Activated CD4-positive, alpha-beta T cell treated with anti-CD3 and anti-CD28 coated beads, Interleukin-2, amount 50 U/mL, for 48 hours (primary cell): ENCODE results near the gene UNC13B.
"Not testable (repeated sequence)": the region's sequence is repeated elsewhere in the genome, so short reads cannot be mapped to it uniquely, and the experiment has no call there.

Source experiments
- DNase-seq, 2 experiments: peaks; one replicate each; pipeline ENCODE4 v3.0.0-alpha.2; 2020

UNC13B gene

DNA sequence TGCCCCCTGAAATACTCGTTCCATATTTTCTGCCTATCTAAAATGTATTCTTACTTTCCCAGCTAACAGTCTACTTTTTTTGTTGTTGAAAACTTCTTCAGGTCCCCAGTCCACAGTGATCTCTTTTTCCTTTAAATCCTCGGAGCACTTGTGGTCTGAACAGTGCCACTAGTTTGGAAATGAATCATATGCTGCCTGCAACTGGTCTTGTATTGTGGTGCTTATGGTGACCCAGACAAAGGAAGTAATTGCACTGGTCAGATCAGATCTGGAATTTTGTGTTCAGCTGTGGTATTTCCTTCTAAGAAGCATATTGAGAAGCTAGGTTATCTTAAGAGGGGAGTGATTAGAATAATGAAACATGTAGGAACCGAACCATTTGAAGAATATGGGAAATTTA, 2.9 kb downstream of the UNC13B start:
- DNase-seq, result no peak

DNA sequence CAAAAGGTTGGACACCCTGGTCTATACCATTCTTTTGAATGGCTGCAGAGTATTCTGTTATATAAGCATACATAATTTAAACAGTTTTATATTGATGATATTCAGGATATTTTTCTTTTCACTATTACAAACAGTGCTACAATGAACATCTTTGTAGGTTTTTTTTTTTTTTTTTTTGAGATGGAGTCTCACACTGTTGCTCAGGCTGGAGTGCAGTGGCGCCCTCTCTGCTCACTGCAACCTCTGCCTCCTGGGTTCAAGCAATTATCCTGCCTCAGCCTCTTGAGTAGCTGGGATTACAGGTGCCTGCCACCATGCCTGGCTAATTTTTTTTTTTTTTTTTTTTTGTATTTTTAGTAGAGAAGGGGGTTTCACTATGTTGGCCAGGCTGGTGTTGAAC, 5.6 kb downstream of the UNC13B start:
- DNase-seq, result not testable (repeated sequence)

DNA sequence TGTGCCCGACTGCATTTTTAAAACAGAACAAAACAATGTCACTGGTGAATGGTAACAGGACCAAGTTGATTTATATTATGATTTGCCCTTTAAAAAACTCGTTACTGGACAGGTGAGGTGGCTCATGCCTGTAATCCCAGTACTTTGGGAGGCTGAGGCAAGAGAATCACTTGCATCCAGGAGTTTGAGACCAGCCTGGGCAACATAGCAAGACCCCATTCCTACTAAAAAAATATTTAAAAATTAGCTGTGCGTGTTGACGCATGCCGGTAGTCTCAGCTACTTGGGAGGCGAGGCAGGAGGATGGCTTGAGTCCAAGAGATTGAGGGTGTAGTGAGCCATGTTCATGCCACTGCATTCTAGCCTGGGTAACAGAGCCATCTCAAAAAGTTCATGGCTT, 7.2 kb downstream of the UNC13B start:
- no peak for DNase-seq

DNA sequence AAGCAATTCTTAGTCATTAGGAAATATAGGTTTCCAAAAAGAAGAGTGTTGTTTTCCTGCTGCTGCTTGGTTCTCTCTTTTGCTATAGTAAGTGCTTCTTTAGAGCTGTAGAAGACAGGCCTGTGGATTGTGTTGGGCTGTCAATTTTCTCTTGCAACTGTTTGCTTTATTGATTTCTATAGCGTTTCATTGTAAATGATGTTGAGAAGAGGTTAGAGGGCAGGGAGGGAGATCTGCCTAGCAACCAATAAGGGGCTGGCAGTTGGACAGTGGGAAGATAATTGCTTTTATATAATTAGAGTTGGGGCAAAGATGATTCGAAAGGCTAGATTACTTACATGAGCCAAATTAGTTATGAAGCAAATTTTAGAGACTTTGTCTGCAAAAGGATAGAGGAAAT, 11.1 kb downstream of the UNC13B start:
- DNase-seq, result no peak

DNA sequence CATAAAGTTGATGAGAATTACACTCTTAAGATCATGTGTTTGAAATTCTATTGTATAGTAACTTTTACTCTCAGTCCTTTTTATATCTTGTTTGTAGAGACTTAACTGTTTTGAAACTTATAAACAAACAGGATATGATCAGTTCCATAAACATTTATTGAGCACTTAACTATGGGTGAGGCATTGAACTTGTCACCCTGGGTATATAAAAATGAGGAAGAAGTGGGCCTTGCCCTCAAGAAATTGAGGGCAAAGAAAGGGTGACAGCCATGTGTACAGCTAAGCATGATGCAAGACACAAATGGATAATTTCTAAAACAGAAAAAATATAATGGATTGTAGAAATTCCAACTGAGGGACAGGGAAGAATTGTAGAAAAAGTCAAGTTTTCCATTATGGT, 15.7 kb downstream of the UNC13B start:
- DNase-seq, result no peak

DNA sequence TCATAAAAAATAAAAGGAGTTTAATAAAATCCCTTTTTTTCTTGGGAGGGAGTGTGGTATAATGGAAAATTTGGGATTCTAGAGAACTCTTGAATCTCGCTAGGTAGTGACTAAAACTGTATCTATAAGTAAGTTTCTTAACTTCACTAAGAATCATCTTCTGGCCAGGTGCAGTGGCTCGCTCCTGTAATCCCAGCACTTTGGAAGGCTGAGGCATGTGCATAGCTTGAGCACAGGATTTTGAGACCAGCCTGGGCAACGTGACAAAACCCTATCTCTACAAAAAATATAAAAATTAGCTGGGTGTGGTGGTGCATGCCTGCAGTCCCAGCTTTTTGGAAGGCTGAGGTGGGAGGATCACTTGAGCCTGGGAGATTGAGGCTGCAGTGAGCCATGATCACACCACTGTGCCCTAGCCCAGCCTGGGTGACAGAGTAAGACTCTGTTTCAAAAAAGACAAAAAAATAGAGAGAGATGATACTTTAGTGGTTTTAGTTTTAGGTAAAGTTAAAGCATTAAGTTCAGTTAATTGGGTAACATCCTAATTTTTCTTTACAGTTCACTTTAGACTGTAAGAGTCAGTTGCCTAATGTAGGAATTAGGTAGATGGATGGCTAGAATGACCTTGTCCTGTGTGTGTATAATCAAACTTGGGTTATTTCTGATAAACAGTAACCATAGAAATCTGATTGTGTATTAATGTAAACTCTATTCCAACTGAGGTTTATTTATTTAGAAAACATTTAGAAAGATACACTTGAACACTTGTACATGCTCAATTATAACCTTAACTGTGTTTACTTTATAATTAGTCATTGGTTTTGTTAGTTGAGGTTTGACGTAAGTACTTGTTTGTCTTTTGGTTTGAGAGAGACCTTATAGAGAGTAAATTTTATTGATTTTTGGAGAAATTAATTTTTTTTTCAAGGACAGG, 17.8 kb downstream of the UNC13B start:
- no peak for DNase-seq

DNA sequence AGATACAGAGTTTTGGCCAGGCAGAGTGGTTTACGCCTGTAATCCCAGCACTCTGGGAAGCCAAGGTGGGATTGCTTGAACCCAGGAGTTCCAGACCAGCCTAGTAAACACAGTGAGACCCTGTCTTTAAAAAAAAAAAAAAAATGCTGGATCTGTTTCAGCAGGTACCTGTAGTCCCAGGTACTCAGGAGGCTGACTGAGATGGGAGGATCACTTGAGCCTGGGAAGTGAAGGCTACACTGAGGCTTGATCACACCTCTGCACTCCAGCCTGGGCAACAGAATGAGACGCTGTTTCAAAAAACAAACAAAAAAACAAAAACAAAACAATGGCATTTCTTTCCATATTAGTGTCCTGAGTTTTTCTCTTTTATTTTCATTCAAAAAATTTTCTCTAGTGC, 19.0 kb downstream of the UNC13B start:
- no peak for DNase-seq

DNA sequence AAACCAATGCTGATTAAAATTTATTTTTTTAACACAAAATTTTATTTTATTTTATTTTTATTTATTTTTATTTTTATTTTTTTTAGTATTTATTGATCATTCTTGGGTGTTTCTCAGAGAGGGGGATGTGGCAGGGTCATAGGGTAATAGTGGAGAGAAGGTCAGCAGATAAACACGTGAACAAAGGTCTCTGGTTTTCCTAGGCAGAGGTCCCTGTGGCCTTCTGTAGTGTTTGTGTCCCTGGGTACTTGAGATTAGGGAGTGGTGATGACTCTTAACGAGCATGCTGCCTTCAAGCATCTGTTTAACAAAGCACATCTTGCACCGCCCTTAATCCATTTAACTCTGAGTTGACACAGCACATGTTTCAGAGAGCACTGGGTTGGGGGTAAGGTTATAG, 20.6 kb downstream of the UNC13B start:
- DNase-seq, result not testable (repeated sequence)

DNA sequence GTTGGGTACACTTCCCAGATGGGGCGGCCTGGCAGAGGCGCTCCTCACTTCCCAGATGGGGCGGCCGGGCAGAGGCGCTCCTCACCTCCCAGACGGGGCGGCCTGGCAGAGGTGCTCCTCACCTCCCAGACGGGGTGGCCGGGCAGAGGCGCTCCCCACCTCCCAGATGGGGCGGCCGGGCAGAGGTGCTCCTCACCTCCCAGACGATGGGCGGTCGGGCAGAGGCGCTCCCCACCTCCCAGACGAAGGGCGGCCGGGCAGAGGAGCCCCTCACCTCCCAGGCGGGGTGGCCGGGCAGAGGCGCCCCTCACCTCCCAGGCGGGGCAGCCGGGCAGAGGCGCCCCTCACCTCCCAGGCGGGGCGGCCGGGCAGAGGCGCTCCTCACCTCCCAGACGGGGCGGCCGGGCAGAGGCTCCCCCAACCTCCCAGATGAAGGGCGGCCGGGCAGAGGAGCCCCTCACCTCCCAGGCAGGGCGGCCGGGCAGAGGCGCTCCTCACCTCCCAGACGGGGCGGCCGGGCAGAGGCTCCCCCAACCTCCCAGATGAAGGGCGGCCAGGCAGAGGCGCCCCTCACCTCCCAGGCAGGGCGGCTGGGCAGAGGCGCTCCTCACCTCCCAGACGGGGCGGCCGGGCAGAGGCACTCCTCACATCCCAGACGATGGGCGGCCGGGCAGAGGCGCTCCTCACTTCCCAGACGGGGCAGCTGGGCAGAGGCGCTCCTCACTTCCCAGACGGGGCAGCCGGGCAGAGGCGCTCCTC, 21.4 kb downstream of the UNC13B start:
- not testable (repeated sequence) for DNase-seq

DNA sequence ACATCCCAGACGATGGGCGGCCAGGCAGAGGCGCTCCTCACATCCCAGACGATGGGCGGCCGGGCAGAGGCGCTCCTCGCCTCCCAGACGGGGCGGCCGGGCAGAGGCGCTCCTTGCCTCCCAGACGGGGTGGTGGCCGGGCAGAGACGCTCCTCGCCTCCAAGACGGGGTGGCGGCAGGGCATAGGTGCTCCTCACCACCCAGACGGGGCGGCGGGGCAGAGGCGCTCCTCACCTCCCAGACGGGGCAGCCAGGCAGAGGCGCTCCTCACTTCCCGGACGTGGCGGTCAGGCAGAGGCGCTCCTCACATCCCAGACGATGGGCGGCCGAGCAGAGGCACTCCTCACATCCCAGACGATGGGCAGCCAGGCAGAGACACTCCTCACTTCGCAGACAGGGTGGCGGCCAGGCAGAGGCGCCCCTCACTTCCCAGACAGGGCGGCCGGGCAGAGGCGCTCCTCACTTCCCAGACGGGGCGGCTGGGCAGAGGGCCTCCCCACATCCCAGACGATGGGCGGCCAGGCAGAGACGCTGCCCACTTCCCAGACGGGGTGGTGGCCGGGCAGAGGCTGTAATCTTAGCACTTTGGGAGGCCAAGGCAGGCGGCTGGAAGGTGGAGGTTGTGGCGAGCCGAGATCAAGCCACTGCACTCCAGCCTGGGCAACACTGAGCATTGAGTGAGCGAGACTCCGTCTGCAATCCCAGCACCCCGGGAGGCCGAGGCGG, 22.1 kb downstream of the UNC13B start:
- not testable (repeated sequence) for DNase-seq

DNA sequence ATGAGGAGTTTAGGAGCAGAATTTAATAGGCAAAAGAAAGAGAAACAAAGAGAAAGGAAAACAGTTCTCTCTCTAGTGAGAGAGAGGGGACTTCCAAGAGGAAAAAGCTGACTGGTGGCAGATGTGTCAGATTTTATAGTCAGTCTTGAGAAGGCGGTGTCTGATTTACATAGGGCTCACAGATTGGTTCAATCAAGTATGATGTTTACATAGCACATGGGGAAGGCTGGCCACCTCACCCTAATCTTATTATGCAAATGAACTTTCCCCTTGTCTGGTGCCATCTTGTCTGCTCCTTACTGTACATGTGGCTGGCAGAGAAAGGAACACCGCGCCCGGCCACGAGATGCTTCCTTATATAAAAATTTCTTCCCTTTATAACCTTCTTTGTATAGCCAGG, 24.7 kb downstream of the UNC13B start:
- no peak for DNase-seq

DNA sequence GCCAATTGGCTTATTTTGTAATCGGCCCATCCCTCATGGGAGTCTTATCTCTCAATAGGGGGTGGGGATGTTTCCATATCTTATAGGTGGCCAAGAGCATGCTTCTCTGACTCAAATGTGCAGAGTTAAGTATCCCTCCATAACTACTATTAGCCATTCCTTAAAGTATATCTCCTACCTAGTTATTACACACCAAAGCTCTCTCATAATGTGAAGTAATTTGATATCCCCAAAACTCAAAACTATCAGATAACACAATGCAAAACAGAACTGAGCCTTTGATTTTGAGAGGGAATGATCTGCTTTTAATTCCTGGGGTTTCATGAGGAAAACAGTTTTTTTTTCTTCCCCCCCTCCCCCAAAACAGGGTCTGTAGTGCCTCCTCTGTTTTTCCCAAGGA, 28.4 kb downstream of the UNC13B start:
- no peak for DNase-seq

DNA sequence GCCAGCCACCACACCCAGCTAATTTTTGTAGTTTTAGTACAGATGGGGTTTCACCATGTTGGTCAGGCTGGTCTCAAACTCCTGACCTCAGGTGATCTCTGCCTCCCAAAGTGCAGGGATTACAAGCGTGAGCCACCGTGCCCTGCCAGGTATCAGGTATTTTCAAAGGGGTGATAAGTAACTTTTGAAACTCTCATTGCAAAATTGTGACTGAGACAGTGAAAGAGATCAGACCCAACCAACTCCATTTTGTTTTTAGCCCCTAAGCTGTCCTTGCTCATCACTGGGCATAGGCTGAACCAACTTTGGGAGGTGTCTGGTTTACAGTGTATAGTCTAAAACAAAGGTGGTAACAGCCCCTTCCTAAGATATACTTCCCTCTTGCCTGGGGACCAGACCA, 29.3 kb downstream of the UNC13B start:
- DNase-seq, result no peak

DNA sequence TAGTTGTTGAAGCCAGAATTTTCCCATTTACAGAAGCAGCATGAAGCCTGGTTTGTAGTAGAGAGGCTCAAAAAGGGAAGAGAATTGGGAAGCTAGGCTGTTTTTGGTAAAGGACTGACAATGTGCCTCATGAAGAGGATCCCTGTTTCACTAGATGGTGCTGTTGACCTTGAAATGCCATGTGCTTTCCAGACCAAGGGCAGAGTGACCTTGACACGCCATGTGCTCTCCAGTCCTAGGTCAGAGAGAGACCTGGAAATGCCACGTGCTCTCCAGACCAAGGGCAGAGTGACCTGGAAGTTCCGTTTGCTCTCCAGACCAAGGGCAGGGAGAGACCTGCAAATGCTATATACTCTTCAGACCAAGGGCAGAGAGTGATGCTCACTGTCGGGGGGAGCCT, 32.0 kb downstream of the UNC13B start:
- no peak for DNase-seq

DNA sequence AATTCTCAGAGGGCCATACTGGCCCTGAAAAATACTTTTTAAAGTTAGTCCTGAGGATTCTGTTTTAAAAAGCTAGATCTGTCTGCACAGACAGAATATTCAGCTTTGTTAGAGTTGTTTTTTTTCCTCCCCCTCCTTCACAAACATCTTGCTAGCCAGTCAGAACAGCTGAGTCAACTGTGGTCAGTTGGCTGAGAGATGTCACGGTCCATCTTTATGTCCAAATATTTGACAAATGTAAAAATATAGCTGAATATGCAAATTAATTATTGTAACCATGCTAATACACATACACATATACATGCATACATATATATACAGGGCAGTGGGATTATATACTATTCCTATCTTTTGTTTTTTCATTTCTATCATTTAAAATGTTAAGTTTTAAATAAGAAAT, 33.9 kb downstream of the UNC13B start:
- no peak for DNase-seq

DNA sequence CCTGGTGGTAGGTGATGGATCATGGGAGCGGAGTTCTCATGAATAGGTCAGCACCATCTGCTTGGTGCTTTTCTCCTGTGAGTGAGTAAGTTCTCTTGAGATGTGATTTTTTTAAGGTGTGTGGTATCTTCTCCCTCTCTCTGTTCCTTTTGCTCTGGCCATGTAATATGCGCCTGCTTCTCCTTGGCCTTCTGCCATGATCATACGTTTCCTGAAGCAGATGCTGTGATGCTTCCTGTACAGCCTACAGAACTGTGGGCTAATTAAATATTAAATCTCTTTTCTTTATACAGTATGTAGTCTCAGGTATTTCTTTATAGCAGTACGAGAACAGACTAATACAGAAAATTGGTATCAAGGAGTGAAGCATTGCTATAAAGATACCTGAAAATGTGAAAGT, 36.4 kb downstream of the UNC13B start:
- no peak for DNase-seq

DNA sequence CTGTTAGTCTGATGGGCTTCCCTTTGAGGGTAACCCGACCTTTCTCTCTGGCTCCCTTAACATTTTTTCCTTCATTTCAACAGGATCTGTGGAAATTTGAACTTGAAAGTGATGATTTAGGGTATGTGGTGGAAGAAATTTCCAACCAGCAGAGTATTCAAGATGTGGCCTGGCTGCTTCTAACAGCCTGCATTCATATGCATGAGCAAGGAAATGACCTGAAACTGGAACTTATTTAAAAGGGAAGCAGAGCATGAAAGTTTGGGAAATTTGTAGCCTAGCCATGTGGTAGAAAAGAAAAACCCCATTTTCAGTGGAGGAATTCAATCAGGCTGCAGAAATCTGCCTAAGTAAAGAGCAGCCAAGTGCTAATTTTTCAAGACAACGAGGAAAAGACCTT, 41.7 kb downstream of the UNC13B start:
- DNase-seq, result no peak

DNA sequence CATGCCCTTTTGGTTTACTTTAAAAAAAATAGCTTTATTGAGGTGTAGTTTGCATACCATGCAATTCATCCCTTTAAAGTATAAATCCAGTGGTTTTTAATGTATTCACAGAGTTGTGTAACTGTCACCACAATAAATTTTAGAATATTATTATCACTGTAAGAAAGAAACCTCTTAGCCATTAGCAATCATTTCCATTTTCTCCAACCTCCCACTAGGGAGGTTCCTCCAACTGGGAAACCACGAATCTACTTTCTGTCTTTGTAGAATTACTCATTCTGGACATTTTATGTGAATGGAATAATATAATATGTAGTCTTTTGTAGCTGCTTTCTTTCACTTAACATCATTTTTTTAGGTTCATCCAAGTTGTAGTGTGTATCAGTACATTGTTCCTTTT, 43.5 kb downstream of the UNC13B start:
- no peak for DNase-seq

DNA sequence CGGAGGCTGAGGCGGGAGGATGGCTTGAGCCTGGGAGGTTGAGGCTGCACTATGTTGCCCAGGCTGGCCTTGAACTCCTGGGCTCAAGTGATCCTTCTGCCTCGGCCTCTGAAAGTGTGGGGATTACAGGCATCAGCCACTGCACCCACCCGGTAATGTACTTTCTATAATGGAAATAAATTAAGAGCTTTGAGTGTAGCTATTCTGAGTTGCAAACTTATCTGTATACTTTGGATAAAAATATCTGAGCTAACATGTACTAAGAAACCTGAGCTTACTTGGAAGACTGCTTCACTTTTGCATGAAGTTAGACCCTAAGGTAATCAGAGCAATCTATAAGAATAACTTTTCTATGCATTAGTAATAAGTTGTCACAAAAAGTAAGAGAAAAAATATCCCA, 50.0 kb downstream of the UNC13B start:
- DNase-seq, result no peak

DNA sequence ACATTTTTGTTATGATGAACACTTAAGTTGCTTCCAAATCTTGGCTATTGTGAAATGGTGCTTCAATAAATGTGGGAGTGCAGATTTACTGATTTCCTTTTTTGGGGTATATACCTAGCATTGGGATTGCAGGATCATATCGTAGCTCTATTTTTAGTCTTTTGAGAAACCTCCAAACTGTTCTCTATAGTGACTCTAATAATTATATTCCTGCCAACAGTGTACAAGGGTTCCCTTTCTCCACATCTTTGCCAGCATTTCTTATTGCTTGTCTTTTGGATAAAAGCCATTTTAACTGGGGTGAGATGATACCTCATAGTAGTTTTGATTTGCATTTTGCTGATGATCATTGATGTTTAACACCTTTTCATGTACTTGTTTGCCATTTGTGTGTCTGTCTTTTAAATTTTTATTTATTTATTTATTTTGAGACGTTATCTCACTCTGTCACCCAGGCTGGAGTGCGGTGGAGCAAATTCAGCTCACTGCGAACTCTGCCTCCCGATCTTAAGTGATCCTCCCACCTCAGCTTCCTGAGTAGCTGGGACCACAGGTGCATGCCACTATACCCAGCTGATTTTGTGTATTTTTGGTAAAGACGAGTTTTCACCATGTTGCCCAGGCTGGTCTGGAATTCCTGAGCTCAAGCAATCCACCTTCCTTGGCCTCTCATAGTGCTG, 59.0 kb downstream of the UNC13B start:
- no peak for DNase-seq

DNA sequence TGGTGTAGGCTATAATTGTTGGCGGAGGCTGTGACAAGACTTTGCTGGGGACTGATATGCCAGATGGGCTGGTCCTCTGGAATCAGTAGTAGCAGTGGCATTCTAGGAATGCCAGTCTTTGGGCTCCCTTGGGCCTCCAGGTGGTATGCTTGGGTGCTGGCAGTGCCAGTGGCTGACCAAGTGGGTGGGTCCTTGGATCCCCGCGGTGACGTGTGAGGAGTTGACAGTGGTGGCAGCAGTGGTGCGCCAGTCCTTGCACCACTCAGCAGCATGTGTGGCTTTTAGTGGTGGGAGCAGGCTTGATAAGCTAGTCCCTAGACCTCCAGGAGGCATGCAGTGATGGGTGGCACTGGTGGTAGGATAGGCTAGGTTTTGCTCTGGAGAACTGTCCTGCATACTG, 63.9 kb downstream of the UNC13B start:
- no peak for DNase-seq

DNA sequence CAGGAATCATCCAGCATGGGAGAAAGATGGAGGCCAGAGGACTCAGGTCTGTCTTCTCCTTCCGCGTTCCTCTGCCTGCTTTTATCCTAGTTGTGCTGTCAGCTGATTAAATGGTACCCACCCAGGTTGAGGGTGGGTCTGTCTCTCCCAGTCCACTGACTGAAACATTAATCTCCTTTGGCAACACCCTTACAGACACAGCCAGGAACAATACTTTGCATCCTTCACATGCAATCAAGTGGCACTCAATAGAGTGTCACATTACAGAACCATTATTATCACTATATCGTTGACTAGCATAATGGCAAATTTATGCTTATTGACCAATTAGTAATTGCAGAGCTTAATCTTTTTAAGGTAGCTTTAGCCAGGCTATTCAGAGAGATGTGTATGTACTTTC, 64.8 kb downstream of the UNC13B start:
- no peak for DNase-seq

DNA sequence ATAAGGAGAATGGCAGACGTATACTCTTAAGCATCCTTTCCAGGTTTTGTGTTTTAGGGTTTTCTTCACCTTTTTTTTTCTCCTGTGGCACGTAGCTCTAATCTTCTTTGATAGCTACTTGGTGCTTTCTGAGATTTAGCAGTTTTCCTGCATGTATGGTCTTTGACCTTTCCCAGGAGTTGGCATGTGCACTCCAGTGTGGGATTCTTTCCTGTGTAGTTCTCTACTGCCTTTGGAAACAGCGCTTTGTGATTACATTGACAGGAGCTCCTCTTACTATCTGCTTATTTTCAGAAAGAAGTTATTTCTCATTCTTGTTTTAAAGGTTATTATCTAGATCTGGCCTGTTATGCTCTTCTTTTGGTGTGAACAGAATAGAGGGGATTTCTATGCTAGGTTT, 65.5 kb downstream of the UNC13B start:
- no peak for DNase-seq
